Natural killer cell treated with Interleukin-12 subunit alpha and Interleukin-12 subunit beta and Interleukin-15 and Interleukin-18, amount 100 ng/mL, for 72 hours (primary cell): ENCODE results near the gene LYRM4. TPM values are rescaled to one million over a fixed set of nuclear protein-coding genes. Genes with fewer than 3 reads are reported as not detected.

Source experiments
- ATAC-seq, 2 donors: fragments of 150-1000 bp; cut with Tn5 transposase in 1 of 2; sonication (Bioruptor Pico), chemical (Tn5 transposase) in 1 of 2; 2 replicates each; pipeline ENCODE4 v1.10.0; 2021
- DNase-seq: peaks from one replicate; pipeline ENCODE4 v3.0.0; 2022; ENCODE audit warnings: low spot score
- H3K27ac Mint-ChIP-seq, 2 donors: 1 replicate in 1 of 2; 2 replicates in 1 of 2; pipeline ENCODE4 v1.8.0; 2022; ENCODE audit warnings: mixed read lengths in 2 of 2, mild to moderate bottlenecking in 1 of 2, moderate library complexity in 1 of 2
- H3K27me3 Mint-ChIP-seq, 2 donors: 1 replicate in 1 of 2; 2 replicates in 1 of 2; pipeline ENCODE4 v1.8.0; 2022; ENCODE audit warnings: mixed read lengths in 2 of 2
- H3K36me3 Mint-ChIP-seq: one replicate; pipeline ENCODE4 v1.8.0; 2022; ENCODE audit warnings: mixed read lengths
- H3K4me1 Mint-ChIP-seq, 2 donors: 1 replicate in 1 of 2; 2 replicates in 1 of 2; pipeline ENCODE4 v1.8.0; 2022; ENCODE audit warnings: low read depth in 2 of 2, mixed read lengths in 2 of 2, mild to moderate bottlenecking in 1 of 2
- H3K4me3 Mint-ChIP-seq: one replicate; pipeline ENCODE4 v1.8.0; 2022; ENCODE audit warnings: mixed read lengths
- H3K9me3 Mint-ChIP-seq: 2 replicates; pipeline ENCODE4 v1.8.0; 2022; ENCODE audit warnings: mixed read lengths
- total RNA-seq, 2 donors: library from RNA; stranded (reverse); gene quantifications; one replicate each; pipeline ENCODE4 v1.2.3, GENCODE V29; 2022

The LYRM4 gene
- total RNA-seq, 2 donors from 2014 or later: 27.7 to 43.0 TPM

DNA sequence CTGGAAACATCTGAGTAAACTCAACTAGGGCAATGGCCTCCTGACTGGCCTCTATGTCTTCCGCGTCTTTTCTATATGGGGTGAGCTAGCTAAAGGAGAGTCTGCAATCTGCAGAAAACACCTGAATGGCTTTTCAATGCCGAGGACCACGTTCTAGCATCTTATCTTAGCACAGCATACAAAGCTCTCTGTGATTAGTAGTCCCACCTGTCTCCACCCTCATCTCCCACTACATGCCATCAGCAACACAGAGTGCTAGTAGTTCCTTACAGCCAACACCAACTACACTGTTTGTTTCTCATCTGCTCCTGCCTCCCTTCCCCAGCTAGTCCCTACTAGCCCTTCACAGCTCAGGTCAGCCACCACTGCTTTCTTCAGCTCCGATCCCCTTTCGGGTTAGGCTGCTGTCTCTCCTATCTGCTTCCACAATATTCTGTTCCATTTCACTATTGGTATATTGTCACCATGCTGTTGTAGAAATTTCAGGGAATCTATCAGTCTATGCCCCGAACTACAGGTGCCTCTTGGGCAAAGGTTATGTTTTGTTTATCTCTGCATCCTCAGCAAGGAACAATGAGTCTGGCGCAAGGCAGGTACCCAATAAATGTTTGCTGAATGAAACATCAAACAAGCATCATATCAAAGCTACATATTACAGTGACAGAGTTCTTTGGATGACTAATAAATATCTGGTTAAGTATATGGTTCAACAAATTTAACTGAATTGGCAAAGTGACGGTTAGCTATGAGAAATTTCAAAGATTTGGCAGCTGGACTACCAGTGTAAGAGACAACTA is 12.2 kb downstream of the LYRM4 start:
- H3K27me3 Mint-ChIP-seq: no peaks in the 10 kb centered on the region
- no peak overlapping the region for H3K27ac Mint-ChIP-seq
- ATAC-seq (no peak), DNase-seq (no peak)
- H3K4me1 Mint-ChIP-seq: peaks cover 6 to 11% of the 10 kb centered on the region in 2 donors
- peaks cover 13% of the 10 kb centered on the region for H3K36me3 Mint-ChIP-seq
- H3K4me3 Mint-ChIP-seq: no peak overlapping the region
- no peaks in the 10 kb centered on the region for H3K9me3 Mint-ChIP-seq

- Mint-ChIP-seq H3K4me1 (peaks cover 6% of the 10 kb centered on the region in 2 donors), H3K36me3 (peaks cover 7% of the 10 kb centered on the region), H3K27me3 (no peaks in the 10 kb centered on the region), H3K27ac (no peak overlapping the region), H3K9me3 (no peaks in the 10 kb centered on the region), H3K4me3 (no peak overlapping the region)
- DNase-seq (no peak), ATAC-seq (no peak)
These were observed 13.5 kb downstream of the LYRM4 start for GRCh38 chr6:5247201-5247600.

DNA sequence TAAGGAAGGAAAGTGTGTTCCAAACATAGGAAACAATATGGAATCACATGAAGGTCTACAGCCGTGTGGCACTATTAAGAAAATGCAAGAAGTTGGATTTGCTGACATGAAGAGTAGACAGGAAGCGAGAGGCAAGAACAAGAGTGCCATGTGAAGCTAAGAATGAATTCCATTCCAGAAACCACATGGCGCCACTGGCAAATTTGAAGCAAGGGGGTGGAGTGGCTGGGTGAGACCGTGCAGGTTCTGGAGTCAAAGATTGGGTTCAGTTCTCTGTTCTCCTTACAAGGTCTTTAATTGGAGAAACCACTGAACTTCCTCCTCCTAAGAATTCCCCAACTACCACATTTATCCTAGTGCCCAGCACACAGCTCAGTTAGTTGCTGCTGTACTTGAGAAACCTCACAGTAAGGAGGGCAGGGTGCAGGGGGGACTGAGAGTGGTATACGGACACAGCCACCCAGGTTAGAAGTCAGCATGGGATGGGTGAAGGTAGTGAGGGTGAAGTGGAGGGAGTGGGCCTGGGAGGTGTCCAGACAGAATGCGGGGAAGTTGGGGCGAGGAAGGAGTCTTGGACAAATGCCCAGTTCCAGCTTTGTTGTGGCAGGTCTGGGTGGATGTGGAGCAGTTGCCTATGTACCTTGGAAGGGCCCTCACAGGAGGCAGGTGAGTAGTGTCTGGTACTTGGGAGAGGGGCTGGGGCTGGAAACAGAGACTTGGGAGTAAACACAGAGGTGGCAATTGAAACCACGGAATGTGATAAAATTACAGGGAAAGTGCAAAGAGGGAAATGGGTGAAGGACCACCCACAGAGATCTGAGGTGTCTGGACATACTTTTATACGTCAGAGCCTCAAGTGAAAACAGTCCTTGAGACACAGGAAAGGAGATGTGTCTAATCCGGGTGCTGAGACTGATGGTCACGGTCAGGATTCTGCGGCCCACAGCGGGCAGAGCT is 14.3 kb downstream of the LYRM4 start:
- H3K4me3 Mint-ChIP-seq: no peak overlapping the region
- peaks cover 6% of the 10 kb centered on the region for H3K36me3 Mint-ChIP-seq
- peaks cover 6% of the 10 kb centered on the region in 2 donors for H3K4me1 Mint-ChIP-seq
- no peak overlapping the region for H3K27ac Mint-ChIP-seq
- DNase-seq: no peak
- no peaks in the 10 kb centered on the region for H3K9me3 Mint-ChIP-seq
- no peak for ATAC-seq
- no peaks in the 10 kb centered on the region for H3K27me3 Mint-ChIP-seq

- peaks cover 3 to 6% of the 10 kb centered on the region in 2 donors for H3K4me1 Mint-ChIP-seq
- H3K4me3 Mint-ChIP-seq: no peak overlapping the region
- H3K27ac Mint-ChIP-seq: no peak overlapping the region
These were observed 17.7 kb downstream of the LYRM4 start for GRCh38 chr6:5243069-5243468.

GRCh38 chr6:5241252-5241651 is 19.5 kb downstream of the LYRM4 start:
- no peak for DNase-seq

More at GRCh38 chr6:5243069-5243468, 17.7 kb downstream of the LYRM4 start:
- ATAC-seq (no peak), DNase-seq (no peak)
- Mint-ChIP-seq H3K9me3 (no peaks in the 10 kb centered on the region), H3K36me3 (no peaks in the 10 kb centered on the region), H3K27me3 (no peaks in the 10 kb centered on the region)

GRCh38 chr6:5238336-5238735 is 22.4 kb downstream of the LYRM4 start:
- H3K4me1 Mint-ChIP-seq: no peaks in the 10 kb centered on the region
- ATAC-seq (no peak), DNase-seq (no peak)
- no peaks in the 10 kb centered on the region for H3K27me3 Mint-ChIP-seq
- no peaks in the 10 kb centered on the region for H3K9me3 Mint-ChIP-seq
- H3K4me3 Mint-ChIP-seq: no peak overlapping the region
- no peak overlapping the region for H3K27ac Mint-ChIP-seq
- no peaks in the 10 kb centered on the region for H3K36me3 Mint-ChIP-seq

More at GRCh38 chr6:5241252-5241651, 19.5 kb downstream of the LYRM4 start:
- H3K36me3 Mint-ChIP-seq: no peaks in the 10 kb centered on the region
- H3K4me3 Mint-ChIP-seq: no peak overlapping the region
- no peaks in the 10 kb centered on the region for H3K9me3 Mint-ChIP-seq
- peaks cover 3 to 6% of the 10 kb centered on the region in 2 donors for H3K4me1 Mint-ChIP-seq
- H3K27me3 Mint-ChIP-seq: no peaks in the 10 kb centered on the region
- no peak overlapping the region for H3K27ac Mint-ChIP-seq
- no peak for ATAC-seq

GRCh38 chr6:5237805-5238204 is 22.9 kb downstream of the LYRM4 start:
- no peaks in the 10 kb centered on the region for H3K36me3 Mint-ChIP-seq
- H3K4me3 Mint-ChIP-seq: no peak overlapping the region
- no peaks in the 10 kb centered on the region for H3K4me1 Mint-ChIP-seq
- no peak overlapping the region for H3K27ac Mint-ChIP-seq
- no peak for ATAC-seq
- no peaks in the 10 kb centered on the region for H3K27me3 Mint-ChIP-seq
- DNase-seq: no peak
- no peaks in the 10 kb centered on the region for H3K9me3 Mint-ChIP-seq

GRCh38 chr6:5235830-5236229 is 24.9 kb downstream of the LYRM4 start:
- Mint-ChIP-seq H3K9me3 (no peaks in the 10 kb centered on the region), H3K36me3 (no peaks in the 10 kb centered on the region), H3K27ac (no peak overlapping the region), H3K4me1 (no peaks in the 10 kb centered on the region), H3K4me3 (no peak overlapping the region), H3K27me3 (no peaks in the 10 kb centered on the region)
- DNase-seq (no peak), ATAC-seq (no peak)

- no peak overlapping the region for H3K4me3 Mint-ChIP-seq
- no peak overlapping the region for H3K27ac Mint-ChIP-seq
- no peak for DNase-seq
- no peaks in the 10 kb centered on the region for H3K27me3 Mint-ChIP-seq
- no peaks in the 10 kb centered on the region for H3K4me1 Mint-ChIP-seq
- no peak for ATAC-seq
- no peaks in the 10 kb centered on the region for H3K36me3 Mint-ChIP-seq
- H3K9me3 Mint-ChIP-seq: no peaks in the 10 kb centered on the region
These were observed 25.9 kb downstream of the LYRM4 start for GRCh38 chr6:5234874-5235273.

- Mint-ChIP-seq H3K36me3 (no peaks in the 10 kb centered on the region), H3K4me1 (no peaks in the 10 kb centered on the region), H3K27ac (no peak overlapping the region), H3K4me3 (no peak overlapping the region), H3K9me3 (no peaks in the 10 kb centered on the region), H3K27me3 (no peaks in the 10 kb centered on the region)
- DNase-seq (no peak), ATAC-seq (no peak)
These were observed 29.5 kb downstream of the LYRM4 start for GRCh38 chr6:5231289-5231688.

GRCh38 chr6:5230081-5230480 is 30.7 kb downstream of the LYRM4 start:
- Mint-ChIP-seq H3K4me1 (no peaks in the 10 kb centered on the region), H3K36me3 (no peaks in the 10 kb centered on the region)
- no peak for DNase-seq

DNA sequence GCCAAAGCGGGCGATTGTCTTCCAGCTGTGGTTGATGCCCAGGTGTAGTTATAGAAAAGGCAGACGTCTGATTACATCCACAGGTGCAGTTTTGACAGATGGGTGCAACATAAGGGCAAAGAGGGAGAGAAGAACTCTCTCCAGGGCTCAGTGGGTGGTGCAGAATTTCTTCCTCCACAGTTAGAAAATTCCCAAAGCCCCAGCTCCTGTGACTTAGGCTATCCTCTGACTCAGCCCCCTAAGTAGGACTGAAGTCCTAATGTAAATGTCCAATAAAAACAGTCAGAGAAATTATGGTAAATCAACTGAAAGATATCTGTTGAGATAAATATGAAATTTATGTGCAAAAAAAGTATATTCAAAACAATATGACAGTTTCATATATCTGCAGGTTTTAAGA is 31.4 kb downstream of the LYRM4 start:
- Mint-ChIP-seq H3K27me3 (no peaks in the 10 kb centered on the region), H3K27ac (no peak overlapping the region), H3K4me1 (no peaks in the 10 kb centered on the region), H3K9me3 (no peaks in the 10 kb centered on the region), H3K4me3 (no peak overlapping the region), H3K36me3 (no peaks in the 10 kb centered on the region)
- no peak for ATAC-seq
- no peak for DNase-seq

More at GRCh38 chr6:5230081-5230480, 30.7 kb downstream of the LYRM4 start:
- Mint-ChIP-seq H3K4me3 (no peak overlapping the region), H3K27me3 (no peaks in the 10 kb centered on the region), H3K27ac (no peak overlapping the region), H3K9me3 (no peaks in the 10 kb centered on the region)
- no peak for ATAC-seq

DNA sequence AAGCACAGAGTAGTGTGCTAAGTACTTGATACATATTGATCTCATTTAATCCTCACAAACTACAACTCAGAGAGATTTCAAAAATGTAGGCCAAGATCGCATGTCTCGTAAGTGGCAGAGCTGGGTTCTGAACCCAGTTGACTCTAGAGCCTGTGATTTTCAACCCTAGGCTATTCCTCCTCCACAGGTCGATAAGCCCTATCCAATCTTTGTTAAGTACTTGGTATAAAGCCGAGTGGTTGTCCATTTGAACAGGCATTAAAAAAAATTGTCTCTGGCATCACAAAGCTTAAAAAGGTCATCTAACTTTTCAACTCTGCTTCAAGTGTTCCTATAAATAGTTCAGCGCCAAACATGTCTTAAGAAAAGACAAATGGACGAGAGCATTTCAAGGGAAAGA is 37.4 kb downstream of the LYRM4 start:
- no peaks in the 10 kb centered on the region for H3K27me3 Mint-ChIP-seq
- no peak overlapping the region for H3K4me3 Mint-ChIP-seq
- H3K27ac Mint-ChIP-seq: no peak overlapping the region
- DNase-seq (no peak), ATAC-seq (no peak)
- H3K9me3 Mint-ChIP-seq: no peaks in the 10 kb centered on the region
- peaks cover 0 to 6% of the 10 kb centered on the region in 2 donors for H3K4me1 Mint-ChIP-seq
- no peaks in the 10 kb centered on the region for H3K36me3 Mint-ChIP-seq

DNA sequence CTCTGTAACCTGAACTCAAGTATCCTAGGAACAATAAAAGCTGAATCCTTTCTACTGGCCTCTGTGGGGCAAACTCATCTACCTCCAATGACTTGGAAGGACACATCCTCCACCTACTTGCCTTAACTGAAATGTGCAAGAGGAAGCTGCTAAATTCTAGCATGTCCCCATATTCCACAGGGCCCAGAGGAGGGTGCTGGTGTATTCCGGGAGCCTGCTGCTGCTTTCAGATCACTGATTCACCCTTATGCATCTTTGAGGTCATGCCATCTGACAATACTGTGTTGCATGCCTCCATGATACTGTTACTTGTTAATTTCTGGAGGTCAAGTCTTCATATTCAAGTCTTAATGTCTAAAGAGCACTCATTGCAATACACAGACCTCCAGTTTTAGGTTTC is 40.3 kb downstream of the LYRM4 start:
- no peak overlapping the region for H3K4me3 Mint-ChIP-seq
- H3K4me1 Mint-ChIP-seq: peaks cover 0 to 6% of the 10 kb centered on the region in 2 donors
- H3K36me3 Mint-ChIP-seq: no peaks in the 10 kb centered on the region
- ATAC-seq: no peak
- no peaks in the 10 kb centered on the region for H3K27me3 Mint-ChIP-seq
- DNase-seq: no peak
- no peaks in the 10 kb centered on the region for H3K9me3 Mint-ChIP-seq
- no peak overlapping the region for H3K27ac Mint-ChIP-seq
